Kasumi-1 (cell line): ENCODE data around the gene C20orf144.

Experiments used
- DNase-seq, 2 experiments: peaks; one replicate each; lab custom pipeline; 2025; lab: John Stamatoyannopoulos, UW

C20orf144 gene

DNA sequence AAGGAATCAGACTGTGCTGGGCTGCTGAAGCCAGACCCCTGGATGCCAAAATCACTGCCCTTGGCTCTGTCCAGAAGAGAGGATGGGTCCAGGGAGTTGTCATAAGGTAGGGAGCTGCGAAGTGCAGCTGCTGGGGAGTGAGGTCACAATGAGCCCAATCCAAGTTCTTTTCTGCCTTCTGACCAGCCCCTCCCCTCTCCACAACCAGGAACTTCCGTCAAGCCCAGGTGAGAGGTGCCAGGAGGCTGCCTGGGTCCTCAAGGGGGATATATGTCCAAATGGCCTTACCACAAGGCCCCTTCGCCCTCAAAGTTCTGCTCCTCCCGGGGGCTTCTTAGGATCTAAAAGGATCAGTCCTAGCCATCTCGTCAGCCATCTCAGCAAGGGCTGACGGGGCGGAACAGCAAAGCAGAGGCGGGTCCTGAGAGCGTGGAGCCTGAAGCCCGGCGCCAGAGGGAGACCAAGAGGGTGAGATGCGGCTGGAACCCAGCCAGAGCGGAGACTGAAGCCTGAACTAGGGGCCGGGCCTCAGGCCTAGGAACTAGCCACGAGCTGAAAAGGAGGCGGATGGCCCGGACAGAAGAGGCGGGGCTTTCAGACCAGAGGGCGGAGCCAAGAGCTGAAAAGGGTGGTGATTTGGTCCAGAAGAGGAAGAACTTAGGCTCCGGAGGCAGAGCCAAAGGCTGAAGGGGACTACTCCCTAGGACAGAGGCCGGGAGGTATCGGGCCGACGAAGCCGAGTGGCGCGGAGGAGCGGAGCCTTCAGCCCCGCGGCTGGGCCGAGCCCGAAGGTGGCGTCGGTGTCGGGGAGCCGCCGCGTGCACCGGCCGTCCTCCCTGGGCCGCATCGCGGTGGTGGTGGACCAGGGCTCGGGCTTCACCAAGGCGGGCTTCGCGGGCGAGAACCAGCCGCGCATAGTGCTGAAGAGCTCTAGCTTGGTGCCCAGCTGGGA, 4.4 kb downstream of the C20orf144 start, which contains the start of gene ACTL10:
TSS of gene ACTL10 (plus strand) at position 651 of the 952 bp plus-strand sequence. CDS start 555 bp downstream, outside the sequence.
- peak; percentile 97 for DNase-seq

DNA sequence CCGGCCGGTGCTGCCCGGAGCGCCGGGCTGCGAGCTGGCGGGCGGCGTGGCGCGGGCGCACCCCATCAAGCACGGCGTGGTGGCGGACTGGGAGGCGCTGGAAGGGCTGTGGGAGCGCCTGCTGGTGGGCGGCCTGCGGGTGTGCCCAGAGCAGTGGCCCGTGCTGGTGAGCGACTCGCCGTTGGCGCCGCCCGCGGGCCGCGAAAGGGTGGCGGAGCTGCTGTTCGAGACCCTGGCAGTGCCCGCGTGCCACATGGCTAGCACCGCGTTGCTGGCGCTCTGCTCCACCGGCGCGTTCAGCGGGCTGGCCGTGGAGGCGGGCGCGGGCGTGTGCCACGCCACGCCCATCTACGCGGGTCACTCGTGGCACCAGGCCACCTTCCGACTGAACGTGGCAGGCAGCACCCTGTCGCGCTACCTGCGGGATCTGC, 5.1 kb downstream of the C20orf144 start:
- no peak for DNase-seq

DNA sequence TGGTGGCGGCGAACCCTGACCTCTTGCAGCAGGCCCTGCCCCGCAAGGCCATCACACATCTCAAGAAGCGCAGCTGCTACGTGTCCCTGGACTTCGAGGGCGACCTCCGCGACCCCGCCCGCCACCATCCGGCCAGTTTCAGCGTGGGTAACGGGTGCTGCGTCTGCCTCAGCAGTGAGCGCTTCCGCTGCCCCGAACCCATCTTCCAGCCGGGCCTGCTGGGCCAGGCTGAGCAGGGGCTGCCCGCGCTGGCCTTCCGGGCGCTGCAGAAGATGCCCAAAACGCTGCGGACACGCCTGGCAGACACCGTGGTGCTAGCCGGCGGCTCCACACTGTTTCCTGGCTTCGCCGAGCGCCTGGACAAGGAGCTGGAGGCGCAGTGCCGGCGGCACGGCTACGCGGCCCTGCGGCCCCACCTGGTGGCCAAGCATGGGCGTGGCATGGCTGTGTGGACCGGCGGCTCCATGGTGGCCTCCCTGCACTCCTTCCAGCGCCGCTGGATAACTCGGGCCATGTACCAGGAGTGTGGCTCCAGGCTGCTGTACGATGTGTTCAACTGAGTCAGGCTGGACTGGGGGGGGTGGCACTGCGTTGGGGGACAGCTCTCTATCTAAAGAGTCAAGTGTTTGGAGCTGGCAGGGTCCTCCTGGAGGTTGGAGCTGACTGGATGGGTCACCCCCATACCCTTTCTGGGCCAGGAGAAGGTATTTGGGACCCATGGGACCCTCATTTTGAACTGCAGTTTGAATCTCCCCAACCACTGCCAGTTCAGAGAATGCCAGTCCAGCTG, 5.7 kb downstream of the C20orf144 start:
- DNase-seq = peak; percentile 21 to 41

DNA sequence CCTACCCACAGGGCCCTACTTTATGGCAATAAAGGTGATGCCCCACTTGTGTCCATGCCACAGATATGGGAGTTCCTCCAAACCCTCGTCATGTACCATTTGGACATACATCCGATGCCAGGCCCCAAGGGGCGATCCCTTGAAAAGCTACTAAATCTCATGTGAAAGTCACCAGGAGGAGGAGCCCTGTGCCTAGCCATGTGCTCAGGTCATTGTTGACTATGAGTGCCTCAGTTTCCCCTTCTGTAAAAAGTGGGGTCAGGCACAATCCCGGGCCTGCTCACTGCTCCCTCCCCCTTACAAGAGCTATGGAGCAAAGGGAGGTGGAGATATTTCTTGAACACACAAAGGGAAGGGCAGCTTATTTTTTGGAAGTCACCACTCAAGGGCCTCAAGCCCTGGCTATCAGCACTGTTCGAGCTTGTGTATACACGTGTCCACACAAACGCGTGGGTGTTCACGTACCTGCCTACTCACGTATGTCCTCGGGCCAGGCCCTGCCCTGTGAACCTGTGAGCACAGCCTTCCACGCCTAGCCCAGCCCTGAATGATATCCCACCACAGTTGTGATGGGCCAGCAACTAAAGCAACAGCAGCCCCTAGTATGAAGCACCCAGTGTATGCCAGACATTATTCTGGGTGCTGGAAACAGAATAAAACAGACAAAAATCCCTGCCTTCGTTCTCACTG, 6.5 kb downstream of the C20orf144 start:
- no peak for DNase-seq

DNA sequence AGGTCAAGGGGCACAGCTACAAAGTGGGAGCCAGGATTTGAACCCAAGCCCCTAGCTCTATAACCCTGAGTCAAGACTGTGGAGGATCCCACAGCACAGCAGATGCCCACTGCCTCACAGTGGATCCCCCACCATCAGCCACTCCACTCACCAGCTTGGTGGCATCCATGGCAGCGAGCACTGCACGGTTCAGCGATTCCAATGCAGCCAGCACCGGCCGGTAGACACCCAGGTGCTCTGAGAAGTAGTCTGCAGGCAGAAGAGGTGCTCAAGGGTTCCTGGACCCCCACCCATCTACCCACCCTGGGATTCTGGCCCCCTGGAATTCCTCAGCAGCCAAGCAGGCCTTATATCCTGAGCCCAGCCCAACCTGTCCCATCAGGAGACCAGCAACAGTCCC, 7.1 kb downstream of the C20orf144 start:
- DNase-seq = no peak

DNA sequence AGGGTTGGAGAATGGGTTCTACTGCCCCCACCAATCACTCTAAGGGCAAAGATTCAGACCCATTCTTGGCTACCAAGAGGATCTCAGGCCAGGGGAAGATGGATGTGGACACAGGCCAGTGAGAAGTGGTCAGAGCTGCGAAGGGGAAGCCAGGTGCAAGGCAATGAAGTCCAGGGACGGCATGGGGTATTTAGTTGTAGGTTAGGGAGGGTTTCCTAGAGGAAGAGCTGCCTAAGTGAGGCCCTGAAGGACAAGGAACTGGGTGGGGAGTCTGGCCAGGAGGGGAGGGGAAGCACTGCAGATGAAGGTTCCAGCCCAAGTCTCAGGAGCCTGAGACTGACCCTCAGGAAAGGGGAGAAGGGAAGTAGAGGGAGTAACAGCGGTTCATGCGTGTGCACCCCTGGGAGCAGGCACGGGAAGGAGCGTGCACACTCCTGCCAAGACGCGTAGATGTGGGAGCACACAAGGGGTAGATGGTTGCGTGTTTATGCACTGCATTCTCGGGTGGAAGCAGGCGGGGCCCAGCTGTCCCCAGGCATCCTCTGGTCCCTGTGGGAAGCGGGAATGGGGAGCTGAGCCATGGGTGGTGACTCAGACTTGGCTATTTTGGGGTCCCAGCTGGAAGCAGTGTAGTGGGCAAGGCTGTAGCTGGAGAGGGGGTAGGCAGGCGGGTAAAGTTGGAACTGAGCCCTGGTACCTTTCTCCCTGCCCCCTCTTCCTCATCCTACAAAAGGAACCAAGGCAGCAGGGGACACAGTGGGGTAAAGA, 7.9 kb downstream of the C20orf144 start:
- DNase-seq = no peak

DNA sequence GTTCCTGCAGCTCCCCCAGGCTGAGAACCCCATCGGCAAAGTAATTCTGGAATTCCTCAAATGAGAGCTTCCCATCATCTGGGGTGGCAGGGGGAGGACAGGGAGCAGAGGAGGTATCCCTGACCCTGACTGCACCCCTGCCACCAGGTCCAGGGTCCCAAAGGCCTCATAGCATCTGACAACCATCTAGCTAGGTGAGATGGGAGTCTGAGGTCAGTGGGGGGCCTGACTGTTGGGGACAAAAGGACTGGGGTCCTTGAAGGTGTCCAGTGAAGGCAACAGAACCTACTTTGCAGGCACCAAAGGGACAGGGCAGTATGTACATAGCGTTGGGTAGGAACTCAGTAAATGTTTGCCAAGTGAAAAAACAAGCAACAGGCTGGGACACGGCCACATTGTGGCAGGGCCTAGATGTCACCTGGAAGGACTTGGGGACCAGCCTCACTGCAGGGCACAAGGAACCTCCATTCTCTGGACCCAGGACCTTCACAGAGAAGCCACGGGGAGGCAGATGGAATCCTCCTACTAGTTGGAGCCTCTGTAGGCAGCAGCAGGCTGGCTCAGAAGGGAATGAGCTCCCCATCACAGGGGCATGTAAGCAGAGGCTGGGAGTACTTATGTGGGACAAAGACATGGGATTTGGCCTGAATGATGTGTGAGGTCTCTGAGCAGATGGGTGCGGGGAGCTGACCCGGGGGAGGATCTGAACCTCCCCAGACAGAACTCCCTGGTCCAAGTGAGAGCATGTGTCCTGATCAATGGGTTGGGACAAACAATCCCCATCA, 8.8 kb downstream of the C20orf144 start:
- no peak for DNase-seq

DNA sequence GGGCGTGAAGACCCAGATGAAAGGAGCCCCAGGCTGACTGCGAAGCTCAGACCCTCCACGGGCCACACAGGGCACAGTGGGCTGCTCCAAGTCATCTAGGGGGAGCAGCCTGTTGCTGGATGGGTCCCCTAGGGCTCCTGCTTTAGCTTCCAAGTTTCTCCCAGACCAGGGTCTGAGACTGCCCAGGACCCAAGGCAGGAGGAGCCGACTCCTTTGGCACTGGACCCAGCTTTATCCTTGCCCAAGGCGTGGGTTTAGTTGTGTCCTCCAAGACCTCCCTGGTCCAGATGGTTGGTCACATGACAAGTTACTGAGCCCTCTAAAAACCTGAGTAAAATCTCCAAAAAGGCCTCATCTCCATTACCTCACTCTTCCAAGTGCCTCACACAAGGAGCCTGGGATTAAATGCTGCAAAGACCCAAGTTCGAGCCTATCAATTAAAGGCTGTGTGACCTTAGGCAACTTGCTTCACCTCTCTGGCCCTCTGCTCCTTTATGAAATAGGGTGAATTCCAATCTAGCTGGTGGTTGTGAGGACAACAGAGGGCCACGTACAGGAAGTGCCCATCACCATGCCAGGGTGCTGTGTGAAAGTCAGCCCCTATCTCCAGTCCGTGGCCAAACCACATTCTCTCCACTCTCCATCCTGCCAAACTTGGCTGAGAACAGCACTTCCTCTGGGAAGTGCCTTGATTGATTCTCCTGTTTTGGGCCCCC, 9.6 kb downstream of the C20orf144 start:
- no peak for DNase-seq

DNA sequence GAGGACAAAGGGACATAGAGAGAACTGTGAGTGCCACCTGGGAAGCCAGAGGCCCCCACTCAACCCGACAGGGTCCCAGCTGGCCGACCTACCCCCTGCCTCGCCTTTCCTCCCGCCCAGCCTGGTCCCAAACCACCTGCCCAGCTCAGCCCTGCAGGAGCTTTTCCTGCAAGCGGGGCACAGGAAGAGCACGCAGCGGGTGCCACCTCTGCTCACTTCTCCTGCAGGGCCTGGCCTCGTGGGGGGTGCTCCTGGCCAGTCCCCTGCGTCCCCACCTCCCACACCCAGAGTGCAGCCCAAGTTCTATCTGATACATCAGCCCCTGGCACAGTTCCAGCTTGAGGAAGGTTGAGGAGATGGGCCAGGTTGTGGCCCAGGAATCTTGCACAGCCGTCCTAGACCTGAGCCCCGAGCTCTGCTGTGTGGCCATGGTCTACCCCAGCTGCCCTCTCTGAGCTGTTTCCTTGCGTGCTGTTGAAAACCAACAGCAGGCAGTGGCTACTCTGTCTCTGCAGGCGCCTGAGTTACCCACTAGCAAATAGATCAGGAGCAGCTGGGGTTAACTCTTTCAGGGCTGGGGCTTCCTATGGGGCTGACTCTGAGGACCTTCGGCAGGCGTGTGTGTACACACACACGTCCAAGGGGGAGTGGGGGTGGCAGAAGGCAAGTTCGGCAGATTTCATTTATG, 10.4 kb downstream of the C20orf144 start:
- no peak for DNase-seq

DNA sequence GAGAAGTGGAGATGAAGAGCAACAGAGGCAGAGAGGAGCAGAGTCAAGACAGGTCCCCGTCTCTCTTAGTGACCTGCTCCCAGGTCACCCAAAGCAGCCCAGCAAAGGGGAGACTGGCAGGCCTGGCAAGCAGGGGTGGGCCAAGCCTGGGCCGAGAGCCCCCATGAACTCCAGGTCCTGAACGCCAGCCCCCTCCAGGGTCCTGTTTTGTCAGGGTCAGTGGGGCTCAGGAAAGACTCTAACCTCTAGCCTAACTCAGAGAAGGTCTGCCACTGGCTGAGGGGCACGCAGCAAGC, 10.9 kb downstream of the C20orf144 start:
- DNase-seq = no peak

DNA sequence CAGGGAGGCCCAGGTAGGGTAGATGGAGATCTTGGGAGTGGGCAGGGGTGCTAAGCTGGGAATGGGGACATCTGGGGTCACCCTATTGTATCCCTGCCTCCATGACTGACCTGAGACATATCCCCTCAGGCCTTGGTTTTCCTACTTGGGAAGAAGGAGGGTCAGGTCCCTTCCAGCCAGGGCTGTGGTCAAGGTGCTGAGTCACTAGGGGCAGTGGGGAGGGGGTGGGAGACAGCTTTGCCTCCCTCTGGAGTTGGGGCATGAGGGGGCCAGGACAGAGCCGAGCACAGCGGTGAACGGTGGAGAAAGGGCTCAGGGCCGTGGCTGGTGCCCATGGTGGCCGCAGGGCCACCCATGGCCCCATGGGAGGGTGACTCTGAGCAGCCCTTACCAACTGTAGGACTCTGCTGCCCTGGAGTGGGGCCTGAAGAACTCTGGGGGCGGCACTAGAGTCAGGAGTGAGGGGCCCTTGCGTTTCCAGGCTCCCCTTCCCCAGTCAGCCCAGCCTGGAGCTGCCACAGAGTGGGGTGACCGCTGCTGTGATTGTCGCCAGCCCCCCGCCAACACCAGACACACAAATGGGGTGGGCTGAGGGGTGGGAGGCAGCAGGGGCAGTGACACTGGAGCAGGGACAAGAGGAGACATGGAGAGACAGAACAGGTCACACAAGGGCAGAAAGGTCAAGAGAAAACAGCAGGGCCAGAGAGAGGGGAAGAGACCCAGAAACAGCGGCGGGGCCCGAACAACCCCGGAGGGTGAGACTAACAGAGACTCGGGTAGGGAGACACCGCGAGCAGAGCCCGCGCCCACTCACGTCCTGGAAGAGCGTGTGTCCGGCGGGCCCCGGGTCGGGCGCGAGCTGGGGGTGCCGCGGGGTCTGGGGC, 11.5 kb downstream of the C20orf144 start:
- peak; percentile 14 to 27 for DNase-seq

DNA sequence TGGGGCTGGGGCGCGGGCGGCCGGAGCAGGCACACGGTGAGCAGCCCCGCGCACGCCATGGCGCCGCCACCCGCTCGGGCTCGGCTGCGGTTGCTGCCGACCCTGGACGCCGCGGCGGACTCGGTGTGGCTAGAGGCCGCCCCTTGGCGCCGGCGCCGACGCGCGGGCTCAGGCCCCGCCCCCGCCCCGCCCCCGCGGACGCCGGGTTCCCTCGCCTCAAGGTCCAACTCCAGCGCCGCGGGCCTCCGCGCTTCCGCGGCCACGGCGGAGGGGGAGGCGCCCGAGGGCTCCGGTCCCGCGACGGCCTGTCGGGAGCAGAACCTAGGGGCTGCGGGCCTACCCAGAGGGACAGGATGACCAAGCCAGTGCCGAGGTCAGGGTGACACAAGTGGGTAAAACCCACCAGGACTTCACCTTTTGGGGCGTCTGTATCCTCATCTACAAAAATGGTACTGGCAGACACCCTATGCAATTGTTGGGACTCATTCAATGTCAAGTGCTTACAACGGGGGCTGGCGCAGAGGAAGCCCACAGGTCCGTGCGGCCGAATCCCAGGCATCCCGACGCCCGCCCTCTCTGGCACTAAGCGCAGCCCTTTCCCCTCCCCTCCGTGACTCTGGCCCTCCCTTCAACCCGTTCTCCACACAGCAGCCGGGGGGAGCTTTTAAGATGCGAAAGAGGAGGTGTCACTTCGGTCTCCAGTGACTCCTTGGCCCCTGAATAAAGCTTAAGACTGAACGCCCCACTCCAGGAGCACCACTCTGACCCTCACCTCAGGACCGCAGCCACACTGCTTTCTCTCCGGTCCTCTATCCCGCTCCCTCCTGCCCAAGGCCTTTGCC, 12.4 kb downstream of the C20orf144 start, which contains the start of gene NECAB3:
TSS of gene NECAB3 (minus strand) at position 135 of the 842 bp plus-strand sequence. CDS start at position 59, 76 bp downstream.
- peak in 1 of 2 experiments; percentile 31 for DNase-seq

DNA sequence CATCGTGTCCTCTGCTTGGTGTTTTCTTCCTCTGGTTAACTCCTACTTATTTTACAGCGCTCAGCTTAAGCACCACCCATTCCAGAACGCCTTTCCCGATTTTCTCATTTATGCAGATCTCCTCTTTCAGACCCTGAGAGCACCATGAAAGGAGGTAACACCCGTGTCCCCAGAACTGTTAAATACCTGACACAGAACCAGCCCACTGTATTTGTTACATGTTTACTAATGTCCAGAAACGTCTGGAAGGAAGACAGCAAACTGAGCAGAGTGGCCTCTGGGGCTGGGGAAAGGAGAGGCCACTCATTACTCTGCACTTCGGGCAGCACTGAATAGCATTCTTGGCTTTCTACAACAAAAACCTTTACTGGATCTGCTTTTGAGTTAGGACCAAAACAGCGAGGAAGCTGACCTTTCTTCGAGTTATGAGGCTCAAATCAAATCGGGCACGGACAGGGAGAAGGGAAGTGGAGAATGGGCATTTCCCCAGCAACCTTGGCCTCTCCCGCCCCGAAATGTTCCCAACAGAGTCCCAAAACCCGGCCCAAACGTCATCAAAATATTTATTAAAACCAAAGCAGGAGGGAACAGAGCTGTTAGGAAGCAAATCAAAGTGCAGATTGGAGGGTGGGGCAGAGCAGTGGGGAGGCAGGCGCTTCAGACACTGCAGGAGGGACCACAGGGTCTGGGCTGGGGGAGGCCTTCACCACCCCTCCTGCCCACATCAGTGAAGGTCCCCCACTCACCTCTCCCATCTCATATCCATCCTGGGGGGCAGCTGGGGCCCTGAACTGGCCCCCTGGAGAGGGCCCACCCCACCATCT, 13.2 kb downstream of the C20orf144 start:
- no peak for DNase-seq

DNA sequence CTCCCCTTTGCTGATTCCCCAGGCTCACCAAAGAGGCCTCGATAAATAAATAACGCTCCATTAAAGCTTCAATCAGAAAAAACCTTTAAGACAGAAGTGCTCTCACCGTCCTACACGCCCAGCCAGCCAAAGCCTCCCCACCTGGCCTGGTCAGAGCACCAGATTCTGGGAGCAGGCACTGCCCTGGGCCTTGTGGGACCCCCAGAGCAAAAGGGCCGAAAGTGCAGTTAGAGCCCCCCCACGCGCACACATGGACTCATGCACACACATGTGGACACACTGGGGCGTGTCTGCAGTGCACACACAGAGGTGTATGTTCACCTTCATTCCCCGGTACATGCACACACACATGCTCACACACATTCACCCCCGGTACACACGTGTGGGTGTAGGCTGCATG, 14.0 kb downstream of the C20orf144 start:
- DNase-seq = no peak

DNA sequence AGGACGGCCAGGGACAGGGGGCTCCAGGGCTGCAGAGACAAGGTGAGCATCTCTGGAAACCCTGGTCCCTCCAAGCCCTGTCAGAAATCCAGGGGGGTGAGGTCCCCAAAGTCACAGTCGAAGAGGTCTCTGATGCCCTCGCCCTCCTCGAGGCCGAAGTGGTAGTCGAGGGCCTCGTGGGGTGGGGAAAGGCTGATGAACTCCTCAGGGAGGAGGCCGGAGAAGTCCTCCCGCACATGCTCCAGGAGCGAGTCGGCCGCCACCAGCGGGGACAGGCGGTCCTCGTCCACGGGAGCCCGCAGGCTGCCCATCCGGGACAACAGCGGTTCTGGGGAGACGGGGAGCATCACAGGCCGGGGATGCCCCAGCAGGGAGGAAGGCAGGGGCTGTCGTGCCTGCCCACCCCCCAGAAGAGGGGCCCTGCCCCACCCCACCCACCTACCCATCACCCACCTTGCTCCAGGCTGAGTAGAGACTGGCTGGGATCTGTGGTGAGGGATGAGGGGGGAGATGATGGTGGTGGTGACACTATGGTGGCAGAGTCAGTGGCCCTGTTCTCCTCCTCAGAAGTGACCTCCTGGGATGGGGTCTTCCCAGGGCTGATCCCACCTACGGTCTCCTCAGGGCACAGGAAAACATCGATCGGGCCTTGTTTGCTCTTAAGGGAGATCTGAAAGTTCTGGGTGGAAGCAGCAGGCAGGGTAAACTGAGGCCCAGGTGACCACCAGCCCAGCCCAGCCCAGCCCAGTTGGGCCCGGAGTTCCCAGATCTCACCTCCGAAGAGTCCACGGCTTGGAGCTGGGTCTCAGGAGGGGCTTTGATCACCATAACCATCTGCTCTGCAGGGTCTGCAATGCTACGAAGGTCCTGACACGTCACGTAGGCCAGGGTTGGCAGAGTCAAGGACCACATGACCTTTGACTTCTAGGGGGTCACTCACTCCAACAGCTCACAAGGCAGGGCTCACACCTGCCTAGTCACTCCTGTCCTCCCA, 14.8 kb downstream of the C20orf144 start:
- DNase-seq = no peak
